Right lobe of liver (tissue), 6 donors: ENCODE results near the gene TMOD1. TPM values are rescaled to one million over a fixed set of nuclear protein-coding genes. Genes with fewer than 3 reads are reported as not detected.
"Not testable (repeated sequence)": the region's sequence is repeated elsewhere in the genome, so short reads cannot be mapped to it uniquely, and the experiment has no call there.

Experiments
- ATAC-seq, 4 donors: fragments of 200-7000 bp; cut with Tn5 transposase; one replicate each; pipeline ENCODE4 v1.9.1; 2020; ENCODE audit warnings: mild to moderate bottlenecking in 4 of 4, moderate library complexity in 4 of 4
- DNase-seq, 3 donors: peaks; one replicate each; pipeline ENCODE4 v3.0.0-alpha.2; 2020
- H3K27ac ChIP-seq, 3 donors: fragments of 200-600 bp; one replicate each; pipeline ENCODE4 v1.8.0; 2022
- H3K27me3 ChIP-seq, 2 donors: fragments of 200-600 bp; one replicate each; pipeline ENCODE4 v1.8.0; 2022
- H3K36me3 ChIP-seq, 4 donors: fragments of 200-600 bp; sonication (generic) in 1 of 4; one replicate each; pipeline versions ENCODE4 v1.5.1 to v1.8.0; 2017 to 2022; ENCODE audit warnings: control low read depth in 1 of 4
- H3K4me1 ChIP-seq, 4 donors: fragments of 200-600 bp; sonication (generic) in 1 of 4; one replicate each; pipeline versions ENCODE4 v1.5.1 to v1.8.0; 2017 to 2022; ENCODE audit warnings: control low read depth in 1 of 4
- H3K4me3 ChIP-seq, 3 donors: fragments of 200-600 bp; one replicate each; pipeline ENCODE4 v1.8.0; 2022
- H3K9me3 ChIP-seq, 4 donors: fragments of 200-600 bp; sonication (generic) in 1 of 4; one replicate each; pipeline versions ENCODE4 v1.5.1 to v1.8.0; 2017 to 2022; ENCODE audit warnings: control low read depth in 1 of 4
- POLR2A ChIP-seq: fragments of 450-650 bp; IDR thresholded peaks from one replicate; pipeline ENCODE4 v1.6.1; 2017; ENCODE audit warnings: antibody characterized with exemption, mild to moderate bottlenecking
- WGBS: methylation state at CpG from one replicate; pipeline ENCODE4 v1.1.6; 2018; ENCODE audit warnings: low coverage, low lambda C conversion rate; ENCODE audit not compliant: insufficient coverage; ENCODE audit errors: missing lambda C conversion rate; 5-methylcytosine and 5-hydroxymethylcytosine counted together
- intact Hi-C, 2 donors: fragments of 100-400 bp; cut with DNase I; formaldehyde crosslinking; loops; one replicate each; pipeline versions ENCODE4 v1.11.2 to v1.14.1; 2022
- total RNA-seq, 6 experiments: library from RNA; depleted of rRNA in 2 of 6; stranded (reverse); fragments of >200 nt in 2 of 6; fragmentation: NEBNext Ultra II Directional in 3 of 6; extraction: Animal tissue kit (Norgen Biotek cat#: 25700) in 3 of 6; gene quantifications; one replicate each; pipeline versions ENCODE4 v1.1.0 to v1.2.4, GENCODE V29; 2016 to 2023
- TF ChIP-seq, protein P1 (sequence below), 4 donors: fragments of 200-600 bp in 3 of 4; fragments of 450-650 bp in 1 of 4; IDR thresholded peaks; one replicate each; pipeline versions ENCODE4 v1.5.1 to v1.8.0; 2016 to 2022; ENCODE audit warnings: antibody characterized with exemption in 4 of 4, mild to moderate bottlenecking in 2 of 4
- donor health status: DM: no; HTN: yes; CAD: no.
- donor health status: DM: no; HTN: no; CAD: no.
- donor health status: DM: no; HTN: no; CAD: no.
- donor health status: DM: no; HTN: yes; CAD: no.
- donor health status: DM: no; HTN: yes; CAD: no.

The TMOD1 gene
- total RNA-seq, 6 experiments from 2014 or later: 5.9 to 14.3 (median 12.7) TPM

DNA sequence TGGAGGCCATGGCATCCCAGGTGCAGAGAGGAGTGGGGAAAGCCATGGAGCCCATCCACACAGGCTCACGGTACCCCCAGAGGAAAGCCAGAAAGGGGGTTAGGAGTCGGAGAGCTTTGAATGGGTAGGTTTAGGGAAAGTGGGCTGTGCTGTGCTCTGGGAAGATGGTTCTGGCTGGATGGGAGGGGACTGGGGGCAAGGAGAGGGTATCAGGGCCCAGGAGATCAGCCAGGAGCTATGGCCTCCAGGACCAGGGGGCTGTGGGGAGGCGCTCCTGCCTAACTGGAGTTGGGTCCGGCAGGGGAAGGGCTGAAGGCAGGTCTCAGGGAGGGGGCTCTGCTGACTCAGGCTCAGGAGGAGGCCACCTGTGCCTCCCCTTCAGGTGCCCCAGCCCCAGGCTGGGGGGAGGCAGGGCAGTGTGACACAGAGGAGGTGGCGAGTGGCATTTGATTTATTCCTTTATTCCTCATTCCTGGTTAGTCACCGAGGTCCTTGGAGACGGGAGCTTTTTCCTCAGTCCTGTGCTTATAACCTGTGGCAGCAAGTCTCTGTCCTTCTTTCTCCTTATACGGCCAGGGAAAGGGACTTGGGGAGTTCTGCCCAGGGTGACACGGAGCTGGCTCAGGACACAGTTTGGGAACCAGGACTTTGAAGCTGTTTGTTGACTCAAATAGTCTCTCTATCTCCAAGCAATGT lies 70.9 kb downstream of the TMOD1 start:
- H3K36me3 ChIP-seq: no peaks in the 10 kb centered on the region
- no peak overlapping the region for H3K4me3 ChIP-seq
- no peaks in the 10 kb centered on the region for H3K27me3 ChIP-seq
- peak overlapping the region in 2 of 3 donors; percentile 85 to 88 for H3K27ac ChIP-seq
- ATAC-seq: peak; percentile 71 to 87 (median 84)
- intact Hi-C loops: no loop called here
- peaks cover 0 to 30% (median 11%) of the 10 kb centered on the region in 4 donors for H3K4me1 ChIP-seq
- 64% methylated on average over 4 of the region's 9 CpGs for WGBS
- TF ChIP-seq, protein P1, sequence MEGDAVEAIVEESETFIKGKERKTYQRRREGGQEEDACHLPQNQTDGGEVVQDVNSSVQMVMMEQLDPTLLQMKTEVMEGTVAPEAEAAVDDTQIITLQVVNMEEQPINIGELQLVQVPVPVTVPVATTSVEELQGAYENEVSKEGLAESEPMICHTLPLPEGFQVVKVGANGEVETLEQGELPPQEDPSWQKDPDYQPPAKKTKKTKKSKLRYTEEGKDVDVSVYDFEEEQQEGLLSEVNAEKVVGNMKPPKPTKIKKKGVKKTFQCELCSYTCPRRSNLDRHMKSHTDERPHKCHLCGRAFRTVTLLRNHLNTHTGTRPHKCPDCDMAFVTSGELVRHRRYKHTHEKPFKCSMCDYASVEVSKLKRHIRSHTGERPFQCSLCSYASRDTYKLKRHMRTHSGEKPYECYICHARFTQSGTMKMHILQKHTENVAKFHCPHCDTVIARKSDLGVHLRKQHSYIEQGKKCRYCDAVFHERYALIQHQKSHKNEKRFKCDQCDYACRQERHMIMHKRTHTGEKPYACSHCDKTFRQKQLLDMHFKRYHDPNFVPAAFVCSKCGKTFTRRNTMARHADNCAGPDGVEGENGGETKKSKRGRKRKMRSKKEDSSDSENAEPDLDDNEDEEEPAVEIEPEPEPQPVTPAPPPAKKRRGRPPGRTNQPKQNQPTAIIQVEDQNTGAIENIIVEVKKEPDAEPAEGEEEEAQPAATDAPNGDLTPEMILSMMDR (IDR thresholded peaks at IDR 0.05): no peak
- TF ChIP-seq POLR2A: no peak
- DNase-seq: peak in 2 of 3 donors; percentile 71 to 82
- no peaks in the 10 kb centered on the region for H3K9me3 ChIP-seq

DNA sequence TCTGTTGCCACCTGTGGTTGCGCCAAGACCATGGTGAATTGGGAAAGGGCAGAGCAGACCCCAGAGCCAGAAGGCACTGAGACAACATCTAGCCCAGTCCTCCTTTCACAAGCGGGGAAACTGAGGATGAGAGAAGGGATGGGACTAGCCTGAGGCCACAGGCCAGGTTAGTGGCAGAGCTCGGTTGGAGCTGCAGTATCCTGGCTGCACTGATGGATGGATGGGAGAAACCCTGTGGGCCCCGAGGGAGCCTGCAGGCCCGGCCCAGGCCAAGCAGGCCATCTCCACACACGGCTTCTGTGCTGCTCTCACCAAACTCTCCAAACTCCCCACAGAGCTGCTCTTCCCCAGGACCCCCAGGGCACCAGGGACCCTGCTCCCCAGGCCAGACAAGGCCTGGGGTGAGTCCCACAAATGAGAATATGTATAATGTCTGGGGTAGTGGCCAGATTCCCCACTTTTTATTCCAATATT lies 71.5 kb downstream of the TMOD1 start:
- Histone ChIP-seq H3K27me3 (no peaks in the 10 kb centered on the region), H3K4me1 (peaks cover 0 to 30% (median 11%) of the 10 kb centered on the region in 4 donors), H3K4me3 (no peak overlapping the region), H3K9me3 (no peaks in the 10 kb centered on the region), H3K36me3 (no peaks in the 10 kb centered on the region), H3K27ac (peak overlapping the region in 2 of 3 donors; percentile 85 to 88)
- no CpG with 5 or more reads among the region's 6 CpGs for WGBS
- no peak for ATAC-seq
- TF ChIP-seq, protein P1 (IDR thresholded peaks at IDR 0.05): no peak
- no peak for TF ChIP-seq POLR2A
- intact Hi-C loops: no loop called here
- no peak for DNase-seq

DNA sequence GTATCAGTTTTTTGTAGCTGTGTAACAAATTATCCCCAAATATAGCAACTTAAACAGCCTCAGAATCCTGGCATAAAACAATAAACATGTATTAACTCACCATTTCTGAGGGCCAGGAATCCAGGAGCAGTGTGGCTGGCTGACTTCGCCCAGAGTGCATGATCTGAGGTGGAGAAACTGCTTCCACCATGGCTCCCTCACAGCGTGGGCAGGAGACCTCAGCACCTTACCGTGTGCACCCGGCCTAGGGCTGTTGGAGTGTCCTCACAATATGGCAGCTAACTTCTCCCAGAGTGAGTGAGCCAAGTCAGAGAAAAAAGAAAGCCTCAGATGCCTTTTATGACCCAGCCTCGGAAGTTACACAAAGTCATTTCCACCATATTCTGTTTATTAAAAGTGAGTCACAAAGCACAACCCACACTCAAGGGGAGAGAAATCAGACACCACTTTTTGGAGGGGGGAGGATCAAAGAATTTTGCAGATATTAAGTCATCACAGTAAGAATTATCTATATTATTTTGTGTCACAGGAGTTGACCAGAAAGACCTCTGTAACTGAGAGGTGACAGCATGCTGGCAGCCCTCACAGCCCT lies 72.1 kb downstream of the TMOD1 start:
- DNase-seq: peak in 1 of 3 donors; percentile 28
- intact Hi-C loops: no loop called here
- no peak for TF ChIP-seq POLR2A
- TF ChIP-seq, protein P1 (IDR thresholded peaks at IDR 0.05): no peak
- Histone ChIP-seq H3K27me3 (no peaks in the 10 kb centered on the region), H3K4me3 (no peak overlapping the region), H3K27ac (peak overlapping the region in 1 of 3 donors; percentile 88), H3K36me3 (no peaks in the 10 kb centered on the region), H3K9me3 (no peaks in the 10 kb centered on the region), H3K4me1 (peaks cover 0 to 30% (median 11%) of the 10 kb centered on the region in 4 donors)
- no peak for ATAC-seq
- WGBS: 100% methylated on average over 2 of the region's 5 CpGs

DNA sequence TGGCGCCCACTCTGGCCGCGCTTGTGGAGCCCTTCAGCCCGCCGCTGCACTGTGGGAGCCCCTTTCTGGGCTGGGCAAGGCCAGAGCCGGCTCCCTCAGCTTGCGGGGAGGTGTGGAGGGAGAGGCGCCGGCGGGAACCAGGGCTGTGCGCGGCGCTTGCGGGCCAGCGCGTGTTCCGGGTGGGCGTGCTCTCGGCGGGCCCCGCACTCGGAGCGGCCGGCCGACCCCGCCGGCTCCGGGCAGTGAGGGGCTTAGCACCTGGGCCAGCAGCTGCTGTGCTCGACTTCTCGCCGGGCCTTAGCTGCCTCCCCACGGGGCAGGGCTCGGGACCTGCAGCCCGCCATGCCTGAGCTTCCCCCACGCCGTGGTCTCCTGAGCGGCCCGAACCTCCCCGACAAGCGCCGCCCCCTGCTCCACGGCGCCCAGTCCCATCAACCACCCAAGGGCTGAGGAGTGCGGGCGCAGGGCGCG lies 72.7 kb downstream of the TMOD1 start:
- H3K27me3 ChIP-seq, H3K9me3 ChIP-seq, intact Hi-C loops, H3K4me3 ChIP-seq, H3K36me3 ChIP-seq, H3K27ac ChIP-seq, ATAC-seq: not testable (repeated sequence)
- peak in 2 of 3 donors; percentile 22 to 44 for DNase-seq
- H3K4me1 ChIP-seq: peaks cover 0 to 30% (median 11%) of the 10 kb centered on the region in 4 donors
- WGBS: 100% methylated on average over 1 of the region's 47 CpGs
